ENCODE results near the gene LHFPL2.

The LHFPL2 gene

DNA sequence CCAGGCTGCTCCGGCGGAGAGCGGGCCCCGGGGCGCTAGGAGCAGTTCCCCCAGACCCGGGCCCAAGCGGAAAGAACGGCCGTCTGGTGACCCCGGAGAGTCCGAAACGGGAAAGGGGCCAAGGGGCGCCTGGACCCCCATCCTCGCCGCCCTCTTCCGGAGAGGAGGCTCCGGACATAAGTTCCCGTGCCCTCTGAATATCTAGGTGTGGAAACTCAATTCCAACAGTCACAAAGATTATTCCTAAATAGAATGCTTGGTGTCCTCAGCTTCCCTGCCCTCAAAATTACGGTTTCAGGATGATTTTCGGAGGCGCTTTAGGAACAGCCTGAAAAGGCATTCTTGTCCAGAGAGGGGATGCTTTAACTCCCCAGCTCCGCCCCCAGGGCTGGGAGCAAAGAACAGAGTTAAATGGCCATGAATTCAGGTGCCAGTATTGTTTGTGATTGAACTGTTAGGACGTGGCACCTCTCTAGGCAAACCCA is 681 bp upstream of the LHFPL2 start:
- TF ChIP-seq SUZ12 (IDR thresholded peaks at IDR 0.05; ENCODE audit: extremely low read depth, insufficient read depth, insufficient read length) (no peak), YY1 (IDR thresholded peaks at IDR 0.05; ENCODE audit: insufficient read depth, insufficient read length) (no peak), ZNF274 (IDR thresholded peaks at IDR 0.05; ENCODE audit: low read depth, low read length) (no peak)
- DNase-seq (ENCODE audit: low read depth, low spot score): no peak
- peaks cover 19% of the 10 kb centered on the region for H3K36me3 ChIP-seq (ENCODE audit: insufficient read depth, insufficient read length, low read length)
- H3K4me1 ChIP-seq (ENCODE audit: insufficient read depth, insufficient read length): no peaks in the 10 kb centered on the region
- peak overlapping the region; percentile 57 for H3K4me3 ChIP-seq (ENCODE audit: insufficient read length, low read depth)
- H3K27me3 ChIP-seq (ENCODE audit: insufficient read depth, insufficient read length): no peaks in the 10 kb centered on the region
- H3K9me3 ChIP-seq (ENCODE audit: insufficient read depth, low read length): no peaks in the 10 kb centered on the region
- H3K9ac ChIP-seq (ENCODE audit: insufficient read length, low read depth): peak overlapping the region; percentile 83

- peak overlapping the region; percentile 67 for H3K4me3 ChIP-seq (ENCODE audit: insufficient read length, low read depth)
- H3K9me3 ChIP-seq (ENCODE audit: insufficient read depth, low read length): no peaks in the 10 kb centered on the region
- peaks cover 20% of the 10 kb centered on the region for H3K36me3 ChIP-seq (ENCODE audit: insufficient read depth, insufficient read length, low read length)
- no peak for DNase-seq (ENCODE audit: low read depth, low spot score)
- TF ChIP-seq SUZ12 (IDR thresholded peaks at IDR 0.05; ENCODE audit: extremely low read depth, insufficient read depth, insufficient read length) (no peak), ZNF274 (IDR thresholded peaks at IDR 0.05; ENCODE audit: low read depth, low read length) (no peak), YY1 (IDR thresholded peaks at IDR 0.05; ENCODE audit: insufficient read depth, insufficient read length) (no peak)
- H3K9ac ChIP-seq (ENCODE audit: insufficient read length, low read depth): peak overlapping the region; percentile 87
- no peaks in the 10 kb centered on the region for H3K4me1 ChIP-seq (ENCODE audit: insufficient read depth, insufficient read length)
- H3K27me3 ChIP-seq (ENCODE audit: insufficient read depth, insufficient read length): no peaks in the 10 kb centered on the region
These were observed 674 bp downstream of the LHFPL2 start for GRCh38 chr5:78647838-78648358.

DNA sequence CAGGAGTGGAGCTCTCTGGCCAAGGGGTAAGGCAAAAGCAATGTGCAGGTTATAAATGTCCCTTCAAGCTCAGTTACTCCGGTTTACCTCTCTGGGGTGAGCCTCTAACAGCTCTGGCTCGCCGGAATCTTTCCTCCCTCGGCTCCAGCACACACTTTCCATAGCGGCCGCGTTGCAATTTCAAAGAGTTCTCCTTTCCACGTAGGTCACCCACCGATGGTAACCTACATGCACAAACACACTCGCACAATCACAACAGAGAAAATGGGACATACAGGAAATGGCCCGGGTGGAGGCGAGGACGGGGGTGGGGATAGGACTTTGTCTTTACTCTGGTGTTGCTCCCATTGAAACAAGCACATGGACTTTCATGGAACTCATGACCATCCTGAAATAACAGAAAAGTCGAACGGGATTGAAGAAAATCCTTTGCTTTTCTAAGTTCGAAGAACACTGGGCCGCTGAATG is 1.2 kb downstream of the LHFPL2 start:
- Histone ChIP-seq H3K9ac (ENCODE audit: insufficient read length, low read depth) (peak overlapping the region; percentile 87), H3K4me1 (ENCODE audit: insufficient read depth, insufficient read length) (no peaks in the 10 kb centered on the region), H3K27me3 (ENCODE audit: insufficient read depth, insufficient read length) (no peaks in the 10 kb centered on the region), H3K4me3 (ENCODE audit: insufficient read length, low read depth) (peak overlapping the region; percentile 67), H3K36me3 (ENCODE audit: insufficient read depth, insufficient read length, low read length) (peaks cover 21% of the 10 kb centered on the region), H3K9me3 (ENCODE audit: insufficient read depth, low read length) (no peaks in the 10 kb centered on the region)
- DNase-seq (ENCODE audit: low read depth, low spot score): no peak
- TF ChIP-seq YY1 (IDR thresholded peaks at IDR 0.05; ENCODE audit: insufficient read depth, insufficient read length): no peak
- TF ChIP-seq SUZ12 (IDR thresholded peaks at IDR 0.05; ENCODE audit: extremely low read depth, insufficient read depth, insufficient read length): no peak
- no peak for TF ChIP-seq ZNF274 (IDR thresholded peaks at IDR 0.05; ENCODE audit: low read depth, low read length)

GRCh38 chr5:78644741-78645300 is 3.8 kb downstream of the LHFPL2 start:
- no peak overlapping the region for H3K4me3 ChIP-seq (ENCODE audit: insufficient read length, low read depth)
- H3K9ac ChIP-seq (ENCODE audit: insufficient read length, low read depth): no peak overlapping the region
- no peak for TF ChIP-seq YY1 (IDR thresholded peaks at IDR 0.05; ENCODE audit: insufficient read depth, insufficient read length)
- no peak for TF ChIP-seq ZNF274 (IDR thresholded peaks at IDR 0.05; ENCODE audit: low read depth, low read length)
- TF ChIP-seq SUZ12 (IDR thresholded peaks at IDR 0.05; ENCODE audit: extremely low read depth, insufficient read depth, insufficient read length): no peak
- H3K9me3 ChIP-seq (ENCODE audit: insufficient read depth, low read length): no peaks in the 10 kb centered on the region
- H3K27me3 ChIP-seq (ENCODE audit: insufficient read depth, insufficient read length): no peaks in the 10 kb centered on the region
- H3K4me1 ChIP-seq (ENCODE audit: insufficient read depth, insufficient read length): no peaks in the 10 kb centered on the region
- DNase-seq (ENCODE audit: low read depth, low spot score): no peak
- peaks cover 24% of the 10 kb centered on the region for H3K36me3 ChIP-seq (ENCODE audit: insufficient read depth, insufficient read length, low read length)

- H3K36me3 ChIP-seq (ENCODE audit: insufficient read depth, insufficient read length, low read length): peaks cover 26% of the 10 kb centered on the region
- H3K4me3 ChIP-seq (ENCODE audit: insufficient read length, low read depth): no peak overlapping the region
- H3K9me3 ChIP-seq (ENCODE audit: insufficient read depth, low read length): no peaks in the 10 kb centered on the region
- TF ChIP-seq YY1 (IDR thresholded peaks at IDR 0.05; ENCODE audit: insufficient read depth, insufficient read length) (no peak), SUZ12 (IDR thresholded peaks at IDR 0.05; ENCODE audit: extremely low read depth, insufficient read depth, insufficient read length) (no peak), ZNF274 (IDR thresholded peaks at IDR 0.05; ENCODE audit: low read depth, low read length) (no peak)
- no peak overlapping the region for H3K9ac ChIP-seq (ENCODE audit: insufficient read length, low read depth)
- no peaks in the 10 kb centered on the region for H3K4me1 ChIP-seq (ENCODE audit: insufficient read depth, insufficient read length)
- no peak for DNase-seq (ENCODE audit: low read depth, low spot score)
- H3K27me3 ChIP-seq (ENCODE audit: insufficient read depth, insufficient read length): no peaks in the 10 kb centered on the region
These were observed 4.4 kb downstream of the LHFPL2 start for GRCh38 chr5:78644129-78644528.

- Histone ChIP-seq H3K36me3 (ENCODE audit: insufficient read depth, insufficient read length, low read length) (peaks cover 26% of the 10 kb centered on the region), H3K9me3 (ENCODE audit: insufficient read depth, low read length) (no peaks in the 10 kb centered on the region), H3K4me3 (ENCODE audit: insufficient read length, low read depth) (no peak overlapping the region), H3K27me3 (ENCODE audit: insufficient read depth, insufficient read length) (no peaks in the 10 kb centered on the region), H3K4me1 (ENCODE audit: insufficient read depth, insufficient read length) (peaks cover under 1% of the 10 kb centered on the region), H3K9ac (ENCODE audit: insufficient read length, low read depth) (no peak overlapping the region)
- no peak for DNase-seq (ENCODE audit: low read depth, low spot score)
- TF ChIP-seq YY1 (IDR thresholded peaks at IDR 0.05; ENCODE audit: insufficient read depth, insufficient read length) (no peak), SUZ12 (IDR thresholded peaks at IDR 0.05; ENCODE audit: extremely low read depth, insufficient read depth, insufficient read length) (no peak), ZNF274 (IDR thresholded peaks at IDR 0.05; ENCODE audit: low read depth, low read length) (no peak)
These were observed 5.9 kb downstream of the LHFPL2 start for GRCh38 chr5:78642701-78643100.

DNA sequence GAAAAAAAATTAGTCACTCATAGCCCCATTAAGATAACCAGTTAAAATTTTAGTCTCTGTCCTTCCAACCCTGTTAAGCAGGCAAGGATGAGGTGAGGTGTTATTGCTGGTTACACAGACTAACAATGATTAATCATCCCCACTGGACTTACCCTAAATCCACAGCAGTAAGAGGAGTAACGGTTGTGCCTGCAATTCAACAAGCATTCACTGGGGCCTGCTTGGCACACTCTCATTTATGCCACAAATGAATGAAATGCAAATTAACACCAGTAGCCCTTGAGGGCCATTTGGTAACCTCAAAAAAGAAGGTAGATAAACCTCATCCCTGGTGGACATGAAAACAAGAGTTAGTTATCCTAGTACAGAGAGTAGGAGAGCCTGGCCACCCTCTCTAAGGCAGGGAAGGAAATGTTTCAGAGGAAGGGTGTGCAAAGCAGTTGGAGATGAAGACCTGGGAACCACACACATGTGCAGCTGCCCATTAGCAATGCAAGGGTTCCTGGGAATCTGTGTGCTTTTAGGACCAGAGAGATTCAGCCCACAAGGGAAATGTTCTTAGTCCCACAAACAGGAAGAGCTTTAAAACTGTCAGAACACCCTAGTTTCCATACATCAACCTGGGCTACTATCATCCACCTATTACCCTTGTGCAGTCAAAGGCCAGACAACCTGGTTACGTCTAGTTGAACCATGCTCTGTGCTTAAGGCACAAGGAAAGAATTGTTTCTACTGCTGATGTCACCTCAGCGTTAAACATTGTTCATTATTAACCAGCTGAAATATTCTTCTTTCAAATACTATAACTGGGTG is 7.7 kb downstream of the LHFPL2 start:
- Histone ChIP-seq H3K4me3 (ENCODE audit: insufficient read length, low read depth) (no peak overlapping the region), H3K4me1 (ENCODE audit: insufficient read depth, insufficient read length) (peaks cover 2% of the 10 kb centered on the region), H3K9me3 (ENCODE audit: insufficient read depth, low read length) (no peaks in the 10 kb centered on the region), H3K36me3 (ENCODE audit: insufficient read depth, insufficient read length, low read length) (peaks cover 20% of the 10 kb centered on the region), H3K27me3 (ENCODE audit: insufficient read depth, insufficient read length) (no peaks in the 10 kb centered on the region), H3K9ac (ENCODE audit: insufficient read length, low read depth) (no peak overlapping the region)
- no peak for TF ChIP-seq SUZ12 (IDR thresholded peaks at IDR 0.05; ENCODE audit: extremely low read depth, insufficient read depth, insufficient read length)
- TF ChIP-seq YY1 (IDR thresholded peaks at IDR 0.05; ENCODE audit: insufficient read depth, insufficient read length): no peak
- no peak for TF ChIP-seq ZNF274 (IDR thresholded peaks at IDR 0.05; ENCODE audit: low read depth, low read length)
- DNase-seq (ENCODE audit: low read depth, low spot score): no peak
